Measurements from ENCODE around the gene SSX2IP. TPM values are rescaled to one million over a fixed set of nuclear protein-coding genes. Genes with fewer than 3 reads are reported as not detected.

The SSX2IP gene
- total and polyA plus RNA-seq, 9 of the 15 experiments (the other 6 are each of a cell fraction or from before 2014, with no cell fraction given): 20.6 to 96.7 (median 61.7) TPM

DNA sequence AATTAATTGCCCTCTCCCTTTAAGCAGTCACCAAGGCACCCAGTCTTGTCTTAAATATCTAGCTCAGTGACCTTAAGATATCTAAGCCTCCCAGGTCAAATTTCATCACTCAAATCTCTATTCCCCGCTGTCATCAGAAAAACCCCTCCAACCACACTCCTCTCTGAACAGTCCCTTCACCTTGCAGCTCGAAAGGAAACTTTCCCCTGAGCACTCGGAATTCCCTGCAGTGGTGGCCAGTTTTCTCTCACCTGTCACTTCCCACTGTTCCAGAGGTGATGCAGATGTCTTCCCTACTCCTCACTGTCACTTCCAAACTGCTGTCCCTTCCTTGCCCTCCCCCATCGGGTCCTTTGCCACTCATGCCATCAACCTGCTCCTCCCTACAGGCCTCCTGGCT lies 15.3 kb upstream of the SSX2IP start:
- POLR2A ChIA-PET: interaction anchor here (1.6 to 2.1 kb wide), 3 partner anchors 8 to 19 kb away, joined by 3 to 7 read pairs (median 5); no protein-coding TSS in a partner anchor
- 47% methylated on average over 3 of the region's 4 CpGs for WGBS (ENCODE audit: insufficient coverage, low coverage, missing lambda C conversion rate)
- TF ChIP-seq POLR2AphosphoS2 (IDR thresholded peaks at IDR 0.05; ENCODE audit: low read length) (no peak), ZZZ3 (IDR thresholded peaks at IDR 0.05) (no peak), FOXK2 (conservative IDR thresholded peaks at IDR 0.05 in 1 of 2, IDR thresholded peaks at IDR 0.05 in 1 of 2; ENCODE audit: low read depth in 2 of 2) (no peak), MYBL2 (IDR thresholded peaks at IDR 0.05; ENCODE audit: low read depth) (no peak), MYBL2 (CRISPR knock-in tag; IDR thresholded peaks at IDR 0.05; ENCODE audit: borderline replicate concordance) (no peak), ZNF197 (CRISPR knock-in tag; IDR thresholded peaks at IDR 0.05; ENCODE audit: low read depth) (no peak), ZNF316 (IDR thresholded peaks at IDR 0.05) (no peak), SMAD4 (CRISPR knock-in tag; conservative IDR thresholded peaks at IDR 0.05) (no peak), ZNF143 (CRISPR knock-in tag; IDR thresholded peaks at IDR 0.05) (no peak), E2F3 (CRISPR knock-in tag; IDR thresholded peaks at IDR 0.05) (no peak), SMAD3 (CRISPR knock-in tag; conservative IDR thresholded peaks at IDR 0.05) (no peak), SOX6 (IDR thresholded peaks at IDR 0.05) (no peak), ZBTB8A (IDR thresholded peaks at IDR 0.05; ENCODE audit: partially characterized antibody) (no peak), MIER1 (IDR thresholded peaks at IDR 0.05; ENCODE audit: low read depth) (no peak)
- TF ChIP-seq, protein P1, sequence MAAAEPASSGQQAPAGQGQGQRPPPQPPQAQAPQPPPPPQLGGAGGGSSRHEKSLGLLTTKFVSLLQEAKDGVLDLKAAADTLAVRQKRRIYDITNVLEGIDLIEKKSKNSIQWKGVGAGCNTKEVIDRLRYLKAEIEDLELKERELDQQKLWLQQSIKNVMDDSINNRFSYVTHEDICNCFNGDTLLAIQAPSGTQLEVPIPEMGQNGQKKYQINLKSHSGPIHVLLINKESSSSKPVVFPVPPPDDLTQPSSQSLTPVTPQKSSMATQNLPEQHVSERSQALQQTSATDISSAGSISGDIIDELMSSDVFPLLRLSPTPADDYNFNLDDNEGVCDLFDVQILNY (CRISPR knock-in tag; IDR thresholded peaks at IDR 0.05): no peak
- TF ChIP-seq, protein P2, sequence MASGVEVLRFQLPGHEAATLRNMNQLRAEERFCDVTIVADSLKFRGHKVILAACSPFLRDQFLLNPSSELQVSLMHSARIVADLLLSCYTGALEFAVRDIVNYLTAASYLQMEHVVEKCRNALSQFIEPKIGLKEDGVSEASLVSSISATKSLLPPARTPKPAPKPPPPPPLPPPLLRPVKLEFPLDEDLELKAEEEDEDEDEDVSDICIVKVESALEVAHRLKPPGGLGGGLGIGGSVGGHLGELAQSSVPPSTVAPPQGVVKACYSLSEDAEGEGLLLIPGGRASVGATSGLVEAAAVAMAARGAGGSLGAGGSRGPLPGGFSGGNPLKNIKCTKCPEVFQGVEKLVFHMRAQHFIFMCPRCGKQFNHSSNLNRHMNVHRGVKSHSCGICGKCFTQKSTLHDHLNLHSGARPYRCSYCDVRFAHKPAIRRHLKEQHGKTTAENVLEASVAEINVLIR (CRISPR knock-in tag; IDR thresholded peaks at IDR 0.05): no peak
- TF ChIP-seq, protein P3, sequence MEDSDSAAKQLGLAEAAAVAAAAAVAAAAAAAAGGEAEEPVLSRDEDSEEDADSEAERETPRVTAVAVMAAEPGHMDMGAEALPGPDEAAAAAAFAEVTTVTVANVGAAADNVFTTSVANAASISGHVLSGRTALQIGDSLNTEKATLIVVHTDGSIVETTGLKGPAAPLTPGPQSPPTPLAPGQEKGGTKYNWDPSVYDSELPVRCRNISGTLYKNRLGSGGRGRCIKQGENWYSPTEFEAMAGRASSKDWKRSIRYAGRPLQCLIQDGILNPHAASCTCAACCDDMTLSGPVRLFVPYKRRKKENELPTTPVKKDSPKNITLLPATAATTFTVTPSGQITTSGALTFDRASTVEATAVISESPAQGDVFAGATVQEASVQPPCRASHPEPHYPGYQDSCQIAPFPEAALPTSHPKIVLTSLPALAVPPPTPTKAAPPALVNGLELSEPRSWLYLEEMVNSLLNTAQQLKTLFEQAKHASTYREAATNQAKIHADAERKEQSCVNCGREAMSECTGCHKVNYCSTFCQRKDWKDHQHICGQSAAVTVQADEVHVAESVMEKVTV (CRISPR knock-in tag; IDR thresholded peaks at IDR 0.05): no peak
- TF ChIP-seq, protein P4, sequence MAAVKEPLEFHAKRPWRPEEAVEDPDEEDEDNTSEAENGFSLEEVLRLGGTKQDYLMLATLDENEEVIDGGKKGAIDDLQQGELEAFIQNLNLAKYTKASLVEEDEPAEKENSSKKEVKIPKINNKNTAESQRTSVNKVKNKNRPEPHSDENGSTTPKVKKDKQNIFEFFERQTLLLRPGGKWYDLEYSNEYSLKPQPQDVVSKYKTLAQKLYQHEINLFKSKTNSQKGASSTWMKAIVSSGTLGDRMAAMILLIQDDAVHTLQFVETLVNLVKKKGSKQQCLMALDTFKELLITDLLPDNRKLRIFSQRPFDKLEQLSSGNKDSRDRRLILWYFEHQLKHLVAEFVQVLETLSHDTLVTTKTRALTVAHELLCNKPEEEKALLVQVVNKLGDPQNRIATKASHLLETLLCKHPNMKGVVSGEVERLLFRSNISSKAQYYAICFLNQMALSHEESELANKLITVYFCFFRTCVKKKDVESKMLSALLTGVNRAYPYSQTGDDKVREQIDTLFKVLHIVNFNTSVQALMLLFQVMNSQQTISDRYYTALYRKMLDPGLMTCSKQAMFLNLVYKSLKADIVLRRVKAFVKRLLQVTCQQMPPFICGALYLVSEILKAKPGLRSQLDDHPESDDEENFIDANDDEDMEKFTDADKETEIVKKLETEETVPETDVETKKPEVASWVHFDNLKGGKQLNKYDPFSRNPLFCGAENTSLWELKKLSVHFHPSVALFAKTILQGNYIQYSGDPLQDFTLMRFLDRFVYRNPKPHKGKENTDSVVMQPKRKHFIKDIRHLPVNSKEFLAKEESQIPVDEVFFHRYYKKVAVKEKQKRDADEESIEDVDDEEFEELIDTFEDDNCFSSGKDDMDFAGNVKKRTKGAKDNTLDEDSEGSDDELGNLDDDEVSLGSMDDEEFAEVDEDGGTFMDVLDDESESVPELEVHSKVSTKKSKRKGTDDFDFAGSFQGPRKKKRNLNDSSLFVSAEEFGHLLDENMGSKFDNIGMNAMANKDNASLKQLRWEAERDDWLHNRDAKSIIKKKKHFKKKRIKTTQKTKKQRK (IDR thresholded peaks at IDR 0.05; ENCODE audit: borderline replicate concordance, low read depth, low read length): no peak

More for the DNA sequence above, 15.3 kb upstream of the SSX2IP start:
- peak overlapping the region in 1 of 2 experiments; percentile 10; a peak in 1 of 4 replicates for H3K9ac ChIP-seq (ENCODE audit: insufficient read depth in 1 of 2, low read depth in 2 of 2, low read length in 2 of 2)
- H3K9me3 ChIP-seq (replicated peaks; ENCODE audit: control insufficient read depth, insufficient read depth, low read depth, low read length): no peaks in the 10 kb centered on the region
- no peak for FAIRE-seq
- no peak overlapping the region for H3K4me2 ChIP-seq (ENCODE audit: insufficient read depth, low read length)
- H3K27me3 ChIP-seq (ENCODE audit: control insufficient read depth in 2 of 2, insufficient read depth in 2 of 2, low read length in 2 of 2): no peaks in the 10 kb centered on the region
- H3K4me1 ChIP-seq (replicated peaks in 1 of 2; ENCODE audit: control insufficient read depth in 2 of 2, insufficient read depth in 2 of 2, low read length in 2 of 2): peaks cover 4 to 17% of the 10 kb centered on the region in 2 experiments; a peak in 3 of 5 replicates
- no peak for ATAC-seq
- no TSS peak for BruUV-seq (replicated peaks)
- no peak for DNase-seq (ENCODE audit: extremely low read depth in 1 of 4, low spot score in 3 of 4)
- no peak overlapping the region for H3K4me3 ChIP-seq
- H3K79me2 ChIP-seq (ENCODE audit: control insufficient read depth, insufficient read depth, low read length): no peaks in the 10 kb centered on the region
- CTCF ChIA-PET (ENCODE audit: low intra/inter-chr PET ratio): no interaction called here
- intact Hi-C loops (cut with micrococcal nuclease): no loop called here
- H3K36me3 ChIP-seq (ENCODE audit: control insufficient read depth, insufficient read depth, low read length): no peaks in the 10 kb centered on the region
- no peaks in the 10 kb centered on the region for H3K9me1 ChIP-seq (ENCODE audit: control insufficient read depth, insufficient read depth, low read length)
- no peak overlapping the region for H3K27ac ChIP-seq (ENCODE audit: extremely low read depth, low read depth, low read length)
- in situ Hi-C loops (cut with MboI): no loop called here
- H2AFZ ChIP-seq (ENCODE audit: low read depth, low read length): 0 out of 2 replicates have a peak overlapping the region, but pooled peaks have one; percentile 2
- H4K20me1 ChIP-seq (replicated peaks; ENCODE audit: control insufficient read depth, insufficient read depth, low read length): no peaks in the 10 kb centered on the region

All from K562 (cell line).